GM21529 (cell line): ENCODE results near the gene PET100.

Source experiments
- ATAC-seq: cut with Tn5 transposase; IDR thresholded peaks from one replicate; pipeline ENCODE4 v1.9.1; 2021; ENCODE audit not compliant: unreplicated experiment

Gene PET100

DNA sequence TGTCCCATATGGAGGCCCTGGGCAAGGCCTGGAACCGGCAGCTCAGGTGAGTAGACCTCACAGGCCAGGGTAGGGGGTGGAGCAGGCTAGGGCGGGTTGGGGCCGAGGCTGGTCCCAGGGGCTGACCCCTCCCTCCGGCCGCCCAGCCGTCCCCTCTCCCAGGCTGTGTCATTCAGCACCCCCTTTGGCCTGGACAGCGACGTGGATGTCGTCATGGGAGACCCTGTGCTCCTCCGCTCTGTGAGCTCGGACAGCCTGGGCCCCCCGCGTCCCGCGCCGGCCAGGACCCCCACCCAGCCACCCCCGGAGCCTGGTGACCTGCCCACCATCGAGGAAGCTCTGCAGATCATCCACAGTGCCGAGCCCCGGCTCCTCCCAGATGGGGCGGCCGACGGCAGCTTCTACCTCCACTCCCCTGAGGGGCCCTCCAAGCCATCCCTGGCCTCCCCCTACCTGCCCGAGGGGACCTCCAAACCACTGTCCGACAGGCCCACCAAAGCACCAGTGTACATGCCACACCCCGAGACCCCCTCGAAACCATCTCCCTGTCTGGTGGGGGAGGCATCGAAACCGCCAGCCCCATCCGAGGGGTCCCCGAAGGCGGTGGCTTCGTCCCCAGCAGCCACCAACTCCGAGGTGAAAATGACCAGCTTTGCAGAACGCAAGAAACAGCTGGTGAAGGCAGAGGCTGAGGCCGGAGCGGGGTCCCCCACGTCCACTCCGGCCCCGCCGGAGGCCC, 17.9 kb upstream of the PET100 start:
- ATAC-seq = no peak

DNA sequence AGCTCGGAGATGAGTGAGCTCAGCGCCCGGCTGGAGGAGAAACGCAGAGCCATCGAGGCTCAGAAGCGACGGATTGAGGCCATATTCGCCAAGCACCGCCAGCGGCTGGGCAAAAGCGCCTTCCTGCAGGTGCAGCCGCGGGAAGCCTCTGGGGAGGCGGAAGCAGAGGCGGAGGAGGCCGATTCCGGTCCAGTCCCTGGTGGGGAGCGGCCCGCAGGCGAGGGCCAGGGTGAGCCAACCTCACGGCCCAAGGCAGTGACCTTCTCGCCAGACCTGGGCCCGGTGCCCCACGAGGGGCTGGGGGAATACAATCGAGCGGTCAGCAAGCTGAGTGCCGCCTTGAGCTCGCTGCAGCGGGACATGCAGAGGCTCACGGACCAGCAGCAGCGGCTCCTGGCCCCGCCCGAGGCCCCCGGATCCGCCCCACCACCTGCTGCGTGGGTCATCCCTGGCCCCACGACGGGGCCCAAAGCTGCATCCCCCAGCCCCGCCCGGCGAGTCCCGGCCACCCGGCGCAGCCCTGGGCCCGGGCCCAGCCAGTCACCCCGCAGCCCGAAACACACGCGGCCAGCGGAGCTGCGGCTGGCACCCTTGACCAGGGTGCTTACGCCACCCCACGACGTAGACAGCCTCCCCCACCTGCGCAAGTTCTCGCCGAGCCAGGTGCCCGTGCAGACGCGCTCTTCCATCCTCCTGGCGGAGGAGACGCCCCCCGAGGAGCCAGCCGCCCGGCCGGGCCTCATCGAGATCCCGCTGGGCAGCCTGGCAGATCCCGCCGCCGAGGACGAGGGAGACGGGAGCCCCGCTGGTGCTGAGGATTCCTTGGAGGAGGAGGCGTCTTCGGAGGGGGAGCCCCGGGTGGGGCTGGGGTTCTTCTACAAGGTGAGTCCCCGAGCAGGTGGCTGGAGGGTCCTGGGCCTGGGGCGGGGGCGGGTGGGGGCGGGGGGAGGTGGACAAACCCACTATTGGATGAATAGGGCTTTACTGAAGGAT, 17.0 kb upstream of the PET100 start:
- ATAC-seq = no peak

DNA sequence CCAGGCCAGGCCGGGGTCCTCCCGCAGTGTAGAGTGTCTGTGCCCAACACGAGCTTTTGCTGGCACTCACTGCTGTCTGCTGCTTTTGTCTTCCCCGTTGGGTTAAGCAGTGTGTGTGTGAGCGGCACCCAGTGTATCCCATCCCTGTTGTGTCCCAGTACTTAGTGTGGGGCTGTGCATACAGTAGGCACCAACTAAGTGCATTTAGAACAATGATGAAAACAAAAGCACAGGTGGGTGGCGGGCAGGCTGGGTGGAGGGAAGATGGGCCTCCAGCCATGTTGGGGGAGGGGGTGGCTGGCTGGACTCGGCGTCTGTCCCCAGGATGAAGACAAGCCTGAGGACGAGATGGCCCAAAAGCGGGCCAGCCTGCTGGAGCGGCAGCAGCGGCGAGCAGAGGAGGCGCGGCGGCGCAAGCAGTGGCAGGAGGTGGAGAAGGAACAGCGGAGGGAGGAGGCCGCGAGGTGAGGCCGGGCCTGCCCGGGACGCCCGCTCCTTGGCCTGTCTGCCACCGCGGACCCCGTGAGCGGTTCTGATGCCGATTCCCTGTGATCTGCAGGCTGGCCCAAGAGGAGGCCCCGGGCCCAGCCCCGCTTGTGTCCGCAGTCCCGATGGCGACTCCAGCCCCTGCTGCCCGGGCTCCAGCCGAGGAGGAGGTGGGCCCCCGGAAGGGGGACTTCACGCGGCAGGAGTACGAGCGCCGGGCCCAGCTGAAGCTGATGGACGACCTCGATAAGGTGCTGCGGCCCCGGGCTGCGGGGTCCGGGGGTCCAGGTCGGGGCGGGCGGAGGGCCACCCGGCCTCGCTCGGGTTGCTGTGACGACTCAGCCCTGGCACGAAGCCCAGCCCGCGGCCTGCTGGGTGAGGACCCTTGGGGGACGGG, 14.5 kb upstream of the PET100 start:
- no peak for ATAC-seq

DNA sequence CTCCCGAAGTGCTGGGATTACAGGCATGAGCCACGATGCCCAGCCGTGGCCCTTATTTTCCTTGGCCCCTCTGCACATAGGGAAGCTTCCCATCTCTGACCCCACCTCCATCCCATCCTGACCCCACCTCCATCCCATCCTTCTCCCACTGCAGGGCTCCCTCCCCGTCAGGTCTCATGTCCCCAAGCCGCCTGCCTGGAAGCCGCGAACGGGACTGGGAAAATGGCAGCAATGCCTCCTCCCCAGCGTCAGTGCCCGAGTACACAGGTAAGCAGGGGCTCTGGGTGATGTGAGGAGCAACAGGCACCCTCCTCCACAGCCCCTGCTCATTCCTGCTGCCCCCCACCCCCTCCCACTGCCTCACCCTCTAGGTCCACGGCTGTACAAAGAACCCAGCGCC, 12.4 kb upstream of the PET100 start:
- no peak for ATAC-seq

DNA sequence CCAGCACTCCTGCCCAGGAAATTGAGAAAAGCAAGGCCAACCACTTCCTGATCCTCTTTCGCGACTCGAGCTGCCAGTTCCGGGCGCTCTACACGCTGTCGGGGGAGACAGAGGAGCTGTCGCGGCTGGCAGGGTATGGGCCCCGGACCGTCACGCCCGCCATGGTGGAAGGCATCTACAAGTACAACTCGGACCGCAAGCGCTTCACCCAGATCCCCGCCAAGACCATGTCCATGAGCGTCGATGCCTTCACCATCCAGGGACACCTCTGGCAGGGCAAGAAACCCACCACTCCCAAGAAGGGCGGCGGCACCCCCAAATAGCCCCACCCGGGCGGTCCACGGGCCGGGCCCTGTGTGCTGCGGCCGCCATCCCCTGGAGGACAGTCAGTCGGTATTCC, 11.9 kb upstream of the PET100 start:
- ATAC-seq = no peak

DNA sequence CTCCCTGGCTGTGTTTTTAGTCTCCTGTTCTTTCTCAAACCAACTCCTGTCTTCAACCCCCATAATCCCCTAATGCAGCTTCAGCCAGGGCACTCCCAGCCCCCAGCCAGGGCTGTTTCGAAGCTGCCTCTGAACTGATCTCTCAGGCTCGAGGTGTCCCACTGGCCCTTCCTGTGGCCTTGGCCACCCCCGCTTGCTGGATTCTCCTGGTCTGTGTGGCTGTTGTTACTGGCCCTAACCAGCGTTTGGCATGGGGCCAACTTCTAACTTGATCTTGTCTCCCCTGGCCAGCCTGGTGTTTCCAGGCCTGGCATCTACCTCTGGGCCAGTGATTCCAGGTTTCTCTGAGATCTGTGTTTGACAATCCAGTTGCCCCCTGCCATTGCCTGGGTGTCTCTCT, 11.2 kb upstream of the PET100 start:
- ATAC-seq = no peak

DNA sequence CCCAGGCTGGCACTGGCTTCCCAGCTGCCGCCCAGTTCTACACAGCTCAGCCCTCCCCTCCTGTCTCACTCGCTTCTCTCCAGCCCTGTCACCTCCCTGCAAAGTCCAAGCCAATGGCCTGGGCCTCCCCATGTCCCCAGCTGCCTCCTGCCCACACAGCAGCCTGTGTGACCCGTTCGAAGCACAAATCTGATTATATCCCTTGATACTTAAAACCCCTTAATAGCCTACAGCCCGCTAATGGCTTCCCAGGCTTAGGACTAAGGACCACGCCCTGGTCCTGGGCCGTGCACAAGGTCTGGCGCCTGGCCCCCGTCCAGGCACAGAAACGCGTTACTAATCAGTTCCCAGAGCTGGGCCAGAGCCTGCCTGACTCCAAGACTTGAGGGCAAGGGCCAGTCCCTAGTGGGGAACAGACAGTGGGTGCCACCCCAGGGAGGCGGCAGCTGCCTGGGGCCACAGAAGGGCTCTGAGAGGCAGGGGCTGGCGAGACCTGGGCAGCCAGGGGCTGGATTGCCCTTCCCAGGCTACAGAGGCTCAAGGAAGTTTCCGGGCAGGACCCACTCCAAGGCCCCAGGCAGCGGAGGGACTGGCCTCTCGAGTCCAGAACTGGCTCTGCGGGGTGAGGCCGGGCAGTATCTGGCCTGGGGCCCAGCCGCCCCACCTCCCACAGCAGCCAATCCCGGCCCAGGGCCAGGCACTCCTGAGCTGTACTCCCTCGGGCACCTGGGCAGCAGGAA, 10.7 kb upstream of the PET100 start:
- no peak for ATAC-seq

DNA sequence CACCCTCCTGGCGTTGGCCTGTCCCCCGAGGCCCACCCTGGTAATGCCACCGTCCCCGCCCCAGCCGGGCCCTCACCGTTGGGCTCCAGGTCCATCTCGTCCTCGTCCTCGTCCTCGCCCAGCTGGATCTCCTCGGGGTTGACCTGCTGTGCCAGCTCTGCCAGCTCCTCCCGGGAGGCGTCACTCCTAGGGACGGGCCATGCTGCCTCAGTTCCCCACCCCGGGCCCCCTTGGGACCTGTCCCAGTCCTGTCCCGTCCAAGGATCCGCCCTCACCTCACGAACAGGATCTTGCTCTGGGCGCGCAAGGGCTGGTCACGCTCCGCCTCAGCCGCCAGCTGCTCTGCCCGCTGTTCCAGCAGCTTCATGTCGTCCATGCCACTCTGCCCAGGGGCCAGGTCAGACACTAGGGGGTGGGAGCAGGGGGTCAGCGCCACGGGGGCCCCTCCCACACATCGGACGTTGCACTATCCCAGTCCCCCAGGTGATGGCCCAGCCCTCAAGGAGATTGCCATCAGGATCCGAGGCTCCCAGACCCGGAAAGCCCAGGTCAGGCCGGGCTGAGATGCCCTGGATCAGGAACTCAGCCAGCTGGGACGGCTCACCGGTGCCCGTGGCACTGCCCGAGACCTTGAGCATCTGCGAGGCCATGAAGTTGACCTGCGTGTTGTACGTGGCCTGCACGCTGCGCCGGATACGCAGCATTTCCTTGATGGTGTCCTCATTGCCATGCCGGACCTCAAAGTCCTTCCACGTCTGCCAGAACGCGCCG, 9.7 kb upstream of the PET100 start:
- no peak for ATAC-seq

DNA sequence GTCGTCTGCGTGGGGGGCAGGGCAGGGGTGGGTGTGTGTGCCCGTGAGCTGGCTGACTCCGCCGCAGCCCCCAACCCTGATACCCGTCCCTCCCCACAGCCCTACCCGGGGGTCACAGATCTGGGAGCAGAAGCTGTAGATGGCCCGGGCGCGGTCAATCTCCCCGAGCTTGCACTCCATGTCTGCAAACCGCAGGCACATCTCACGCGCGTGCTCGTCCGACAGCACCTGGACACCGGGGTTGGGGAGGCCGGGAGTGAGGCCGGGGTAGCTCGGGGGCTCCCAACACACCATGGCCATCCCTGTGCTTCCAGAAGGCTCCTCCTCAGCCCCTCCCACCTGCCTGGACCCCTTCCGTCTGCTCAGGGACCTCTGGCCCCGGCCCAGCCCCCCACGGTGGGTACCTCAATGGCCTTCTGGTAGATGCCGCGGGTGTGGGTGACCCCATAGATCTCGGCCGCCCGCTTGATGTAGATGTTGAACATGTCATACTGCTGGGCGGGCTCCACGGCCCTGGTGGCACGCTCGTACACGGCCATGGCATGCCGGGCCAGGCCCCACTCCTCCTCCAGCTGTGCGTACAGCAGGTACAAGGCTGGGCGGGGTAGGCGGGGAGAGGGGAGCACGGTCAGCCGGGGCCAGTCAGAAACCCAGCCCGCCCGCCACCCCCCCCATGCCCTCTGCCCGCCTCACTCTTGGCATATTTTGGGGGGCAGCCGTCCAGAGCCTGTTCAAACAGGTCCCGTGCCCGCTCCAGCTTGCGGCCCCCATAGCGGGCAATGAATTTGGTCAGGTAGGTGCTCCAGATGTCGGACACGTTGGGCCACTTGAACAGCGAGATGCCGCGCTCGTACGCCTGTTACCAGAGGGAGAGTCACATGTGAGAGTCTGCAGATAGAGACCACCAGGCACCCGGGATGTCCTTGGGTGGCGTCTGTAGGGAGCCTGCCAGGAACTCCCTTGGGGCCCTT, 8.9 kb upstream of the PET100 start:
- no peak for ATAC-seq

DNA sequence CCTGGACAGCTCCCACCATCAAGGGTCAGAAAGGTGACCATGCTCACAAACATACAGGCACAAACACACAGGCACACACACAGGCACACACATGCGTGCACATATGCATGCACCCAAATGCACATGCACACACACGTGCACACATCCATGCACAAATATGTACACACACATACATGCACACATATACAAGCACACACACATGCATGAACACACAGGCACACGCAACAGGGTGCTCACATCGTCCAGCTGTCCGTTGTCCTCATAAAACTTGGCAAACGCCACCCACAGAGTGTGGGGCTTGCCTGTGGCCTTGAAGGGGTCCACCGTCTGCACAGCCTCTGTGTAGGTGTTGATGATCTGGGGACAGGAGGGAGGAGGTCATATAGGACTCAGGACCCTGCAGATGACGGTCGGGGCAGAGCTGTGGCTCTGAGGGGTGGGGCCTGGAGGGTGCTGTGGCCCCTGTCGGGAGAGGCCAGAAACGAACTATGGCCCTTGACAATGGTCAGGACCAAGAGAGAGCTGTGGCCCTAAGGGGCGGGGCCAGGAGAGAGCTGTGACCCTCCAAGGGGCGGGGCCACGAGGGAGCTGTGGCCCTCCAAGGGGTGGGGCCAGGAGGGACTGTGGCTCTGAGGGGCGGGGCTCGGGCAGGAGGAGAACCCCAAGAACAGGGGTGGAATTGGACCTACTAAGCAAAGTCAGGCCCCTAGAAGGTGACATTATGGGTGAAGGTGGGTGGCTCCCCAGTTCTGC, 6.5 kb upstream of the PET100 start:
- no peak for ATAC-seq

DNA sequence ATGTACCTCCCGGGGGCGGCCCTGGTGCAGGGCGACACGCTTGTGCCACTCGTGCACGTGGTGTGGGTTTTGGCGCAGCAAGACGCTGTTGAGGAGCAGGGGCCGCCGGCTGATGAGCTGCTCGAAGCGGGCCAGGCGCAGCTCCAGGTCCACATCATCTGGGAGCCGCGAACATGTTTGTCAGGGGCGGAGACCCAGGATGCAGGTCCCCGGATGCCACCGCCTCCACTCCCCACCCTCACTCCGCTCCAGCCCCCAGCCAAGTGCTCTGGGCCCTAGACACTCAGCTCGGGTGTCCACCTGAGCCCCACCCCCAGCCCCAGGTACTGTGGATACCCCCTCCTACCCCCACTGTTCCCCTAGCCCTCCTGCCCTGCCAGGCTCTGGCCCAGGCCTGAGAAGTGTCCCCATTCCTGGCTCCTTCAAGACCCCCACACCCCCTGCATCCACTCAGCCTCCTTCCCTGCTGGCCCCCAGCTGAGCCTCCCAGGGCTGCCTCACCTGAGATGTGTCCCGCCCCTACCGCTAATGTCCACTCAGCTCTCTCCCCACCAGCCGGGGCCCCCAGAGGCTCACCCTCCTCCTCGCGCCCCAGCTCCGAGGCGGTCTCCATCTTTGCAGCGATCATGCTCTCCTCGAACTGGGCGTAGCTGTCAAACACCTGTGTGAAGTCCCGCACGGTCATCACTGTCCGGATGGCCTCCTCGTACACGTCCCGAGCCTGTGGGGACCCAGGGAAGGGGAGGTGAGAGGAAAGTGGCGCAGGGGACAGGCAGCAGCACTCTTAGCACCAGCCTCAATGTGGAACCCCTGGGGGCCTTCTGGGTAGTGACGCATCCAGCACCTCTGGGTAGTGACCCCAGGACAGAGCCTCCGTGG, 5.6 kb upstream of the PET100 start:
- ATAC-seq = no peak

DNA sequence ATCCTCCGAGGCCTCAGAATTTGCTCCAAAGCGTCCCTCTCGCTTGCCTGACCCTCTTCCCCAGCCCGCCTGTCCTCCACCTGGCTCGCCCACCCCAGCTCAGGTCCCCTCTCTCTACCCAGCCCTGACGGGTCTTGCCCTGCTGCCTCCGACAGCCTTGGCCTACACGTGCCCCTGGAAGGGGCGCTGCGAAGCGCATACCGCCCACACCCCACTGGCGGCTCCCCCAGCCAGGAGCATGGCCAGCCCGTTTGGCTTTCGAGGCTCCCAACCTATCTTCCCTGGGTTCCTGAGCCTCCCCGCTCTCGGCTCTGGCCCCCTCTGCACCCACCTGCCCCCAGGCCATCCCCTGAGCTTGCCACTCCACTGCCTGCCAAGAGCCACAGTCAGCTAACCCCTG, 4.8 kb upstream of the PET100 start:
- ATAC-seq = no peak

DNA sequence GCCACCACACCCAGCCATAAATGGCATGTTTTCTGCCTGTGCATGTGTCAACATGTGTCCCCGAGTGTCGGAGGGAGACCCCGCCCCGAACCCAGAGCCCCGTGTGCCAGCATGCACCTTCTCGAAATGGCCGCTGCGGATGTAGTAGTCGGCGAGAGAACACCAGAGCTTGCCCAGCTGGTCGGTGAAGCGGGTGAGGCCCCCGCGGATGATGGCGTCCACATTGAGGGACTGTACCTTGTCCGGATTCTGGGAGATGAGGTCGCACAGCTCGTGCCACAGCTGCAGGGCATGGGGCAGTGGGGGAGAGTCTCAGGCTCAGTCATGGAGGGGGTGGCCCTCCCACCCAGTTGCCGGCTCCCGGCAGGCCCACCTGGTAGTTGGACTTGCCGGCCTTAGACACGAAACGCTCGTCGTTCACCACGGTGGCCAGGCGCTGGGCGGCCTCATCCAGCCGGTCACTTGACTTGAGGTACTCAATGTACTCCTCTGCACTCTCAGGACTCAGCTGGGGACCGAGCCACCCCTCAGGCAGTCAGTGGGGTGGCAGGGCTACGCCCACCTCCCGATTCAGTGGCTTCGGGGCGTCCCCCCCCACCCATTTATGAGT, 3.7 kb upstream of the PET100 start:
- no peak for ATAC-seq

DNA sequence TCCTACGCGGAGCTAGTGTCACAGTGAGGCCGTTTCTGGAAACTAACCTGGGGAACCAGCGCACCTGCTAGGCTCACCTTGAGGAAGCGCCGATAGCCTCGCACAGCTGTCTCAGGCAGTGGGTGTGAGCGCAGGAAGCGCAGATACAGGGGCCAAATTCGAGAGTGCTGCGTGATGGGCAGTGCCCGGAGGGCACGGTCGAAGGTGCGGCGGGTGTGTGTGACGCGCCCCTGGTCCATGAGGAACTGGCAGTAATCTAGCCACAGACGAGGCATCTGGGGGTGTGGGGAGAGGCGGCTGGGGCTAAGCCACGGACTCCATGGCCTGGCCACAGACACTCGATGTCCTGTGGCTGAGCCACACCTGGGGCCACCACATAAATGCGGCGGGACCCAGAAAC, 2.4 kb upstream of the PET100 start:
- no peak for ATAC-seq

DNA sequence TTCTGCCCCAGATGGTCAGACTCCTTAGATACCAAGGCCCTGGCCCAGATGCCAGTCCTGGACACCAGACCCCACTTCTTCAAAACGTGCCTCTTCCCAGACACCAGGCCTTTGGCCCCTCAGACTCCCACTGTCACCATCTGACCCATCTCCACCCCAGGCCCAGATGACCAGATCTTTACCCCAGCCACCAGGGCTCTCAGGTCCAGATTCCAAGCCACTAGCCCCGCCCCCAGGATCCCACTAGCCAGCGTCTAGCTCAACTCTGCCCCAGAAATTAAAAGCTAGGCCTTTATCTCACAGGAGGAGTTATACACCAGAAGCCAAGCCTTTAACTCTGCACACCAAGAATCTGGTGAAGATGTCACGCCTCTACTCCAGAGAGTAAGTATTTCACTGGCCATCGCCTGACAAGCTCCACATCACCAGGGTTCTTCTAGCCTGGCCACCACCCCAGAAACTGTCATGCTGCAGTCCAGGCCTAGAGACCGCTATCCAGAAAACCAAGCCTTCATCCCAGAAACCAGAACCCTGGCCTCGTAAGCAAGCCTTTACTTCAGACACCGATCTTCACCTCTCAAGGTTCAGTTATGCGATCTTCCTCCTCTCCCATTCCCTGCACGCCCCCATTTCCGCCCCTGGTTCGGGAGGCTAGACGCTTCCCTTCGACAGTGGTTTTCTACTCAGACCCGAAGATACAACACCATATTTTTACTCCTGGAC, 843 bp upstream of the PET100 start:
- ATAC-seq = no peak

DNA sequence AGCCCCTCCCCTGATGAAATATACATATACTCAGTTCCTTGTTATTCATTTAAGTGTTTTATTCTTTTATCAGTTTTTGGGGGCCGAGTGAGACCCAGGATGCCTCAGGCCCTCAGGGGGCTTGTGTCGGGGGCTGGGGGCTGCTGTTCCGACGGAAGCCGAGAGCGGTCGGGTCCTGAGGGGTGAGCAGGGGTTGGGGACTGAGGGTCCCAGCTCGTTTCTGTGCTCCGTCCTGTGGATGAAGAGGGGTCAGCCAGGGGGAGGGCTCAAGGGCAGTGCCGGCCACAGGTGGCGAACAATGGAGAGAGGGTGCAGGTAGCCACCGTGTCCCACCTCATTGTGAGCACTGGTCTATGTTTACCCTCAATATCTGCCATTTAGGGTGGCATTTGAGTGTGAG, 2.0 kb downstream of the PET100 start:
- ATAC-seq = no peak
